Trophoblast cell (in vitro differentiated cells and primary cell): ENCODE data around the gene ALKAL2.

ENCODE experiments used
- DNase-seq, 2 donors: peaks; one replicate each; pipeline ENCODE4 v3.0.0-alpha.2; 2016
- H2AFZ ChIP-seq: 2 replicates; pipeline ENCODE4 v1.6.1; 2013; ENCODE audit warnings: low read length, moderate library complexity, mild to moderate bottlenecking; ENCODE audit not compliant: insufficient read depth, poor library complexity
- H2AK5ac ChIP-seq: 2 replicates; pipeline ENCODE4 v1.6.1; 2013; ENCODE audit warnings: mild to moderate bottlenecking, low read length
- H2BK120ac ChIP-seq: 2 replicates; pipeline ENCODE4 v1.6.1; 2013; ENCODE audit warnings: low read length, mild to moderate bottlenecking, moderate library complexity; ENCODE audit not compliant: insufficient read depth, poor library complexity
- H2BK12ac ChIP-seq: 2 replicates; pipeline ENCODE4 v1.6.1; 2013; ENCODE audit warnings: mild to moderate bottlenecking, low read length, moderate library complexity
- H2BK5ac ChIP-seq: 2 replicates; pipeline ENCODE4 v1.6.1; 2013; ENCODE audit warnings: low read length, low read depth, moderate library complexity, mild to moderate bottlenecking; ENCODE audit not compliant: poor library complexity
- H3K14ac ChIP-seq: 2 replicates; pipeline ENCODE4 v1.6.1; 2013; ENCODE audit warnings: mild to moderate bottlenecking, low read length
- H3K18ac ChIP-seq: 2 replicates; pipeline ENCODE4 v1.6.1; 2013; ENCODE audit warnings: mild to moderate bottlenecking, low read length
- H3K23ac ChIP-seq: 2 replicates; pipeline ENCODE4 v1.6.1; 2013; ENCODE audit warnings: low read length
- H3K27ac ChIP-seq: 2 replicates; pipeline ENCODE4 v1.5.1; 2013; ENCODE audit warnings: low read depth, mild to moderate bottlenecking, inconsistent platforms, low read length, moderate library complexity
- H3K27me3 ChIP-seq: 2 replicates; pipeline ENCODE4 v1.6.1; 2013; ENCODE audit warnings: inconsistent platforms, mild to moderate bottlenecking, low read length, moderate library complexity; ENCODE audit not compliant: insufficient read depth
- H3K36me3 ChIP-seq, 2 experiments: 1 replicate in 1 of 2; 2 replicates in 1 of 2; pipeline ENCODE4 v1.6.1; 2013; ENCODE audit warnings: low read length in 2 of 2, mild to moderate bottlenecking in 2 of 2, moderate library complexity in 1 of 2; ENCODE audit not compliant: insufficient read depth in 2 of 2, control insufficient read depth in 1 of 2
- H3K4ac ChIP-seq: 2 replicates; pipeline ENCODE4 v1.6.1; 2013; ENCODE audit warnings: low read depth, mild to moderate bottlenecking, low read length, moderate library complexity
- H3K4me1 ChIP-seq, 2 experiments: 1 replicate in 1 of 2; 2 replicates in 1 of 2; pipeline ENCODE4 v1.6.1; 2013; ENCODE audit warnings: low read length in 2 of 2, mild to moderate bottlenecking in 2 of 2, moderate library complexity in 1 of 2; ENCODE audit not compliant: insufficient read depth in 2 of 2, control insufficient read depth in 1 of 2
- H3K4me2 ChIP-seq: 2 replicates; pipeline ENCODE4 v1.6.1; 2013; ENCODE audit warnings: inconsistent platforms, mild to moderate bottlenecking, low read length, moderate library complexity
- H3K4me3 ChIP-seq: 2 replicates; pipeline ENCODE4 v1.5.1; 2013; ENCODE audit warnings: mild to moderate bottlenecking, low read depth, low read length, inconsistent platforms
- H3K79me1 ChIP-seq: one replicate; pipeline ENCODE4 v1.6.1; 2013; ENCODE audit warnings: low read length
- H3K79me2 ChIP-seq: 2 replicates; pipeline ENCODE4 v1.6.1; 2013; ENCODE audit warnings: low read length, mild to moderate bottlenecking; ENCODE audit not compliant: control insufficient read depth, insufficient read depth, poor library complexity
- H3K9ac ChIP-seq: 2 replicates; pipeline ENCODE4 v1.6.1; 2013; ENCODE audit warnings: mild to moderate bottlenecking, low read length
- H3K9me3 ChIP-seq: 2 replicates; pipeline ENCODE4 v1.6.1; 2013; ENCODE audit warnings: low read depth, mild to moderate bottlenecking, control low read depth, inconsistent platforms, low read length; ENCODE audit not compliant: insufficient read depth
- H4K12ac ChIP-seq: 2 replicates; pipeline ENCODE4 v1.6.1; 2013; ENCODE audit warnings: low read depth, mild to moderate bottlenecking, low read length, moderate library complexity
- H4K8ac ChIP-seq: 2 replicates; pipeline ENCODE4 v1.6.1; 2013; ENCODE audit warnings: low read depth, mild to moderate bottlenecking, low read length, moderate library complexity
- H4K91ac ChIP-seq: one replicate; pipeline ENCODE4 v1.6.1; 2013; ENCODE audit warnings: low read depth, mild to moderate bottlenecking, low read length, moderate library complexity
- WGBS: extraction: QIAGEN DNeasy Blood & Tissue Kit; methylation state at CpG from one replicate; pipeline ENCODE4 v1.1.7; 2013; ENCODE audit warnings: missing lambda C conversion rate; ENCODE audit not compliant: insufficient read length, insufficient coverage; ENCODE audit errors: extremely low coverage; 5-methylcytosine and 5-hydroxymethylcytosine counted together

The ALKAL2 gene

GRCh38 chr2:279956-280649, 7.8 kb downstream of the ALKAL2 start:
- no peak overlapping the region for H4K8ac ChIP-seq

GRCh38 chr2:279366-279765, 8.5 kb downstream of the ALKAL2 start:
- no peaks in the 10 kb centered on the region for H3K27me3 ChIP-seq
- no peak overlapping the region for H2BK120ac ChIP-seq
- H3K4me1 ChIP-seq = no peaks in the 10 kb centered on the region
- H2AFZ ChIP-seq = no peak overlapping the region
- no CpG with 5 or more reads among the region's 4 CpGs for WGBS
- H3K14ac ChIP-seq = no peak overlapping the region
- no peak overlapping the region for H3K23ac ChIP-seq
- H4K91ac ChIP-seq = no peak overlapping the region
- H2AK5ac ChIP-seq = no peak overlapping the region
- no peak overlapping the region for H3K4ac ChIP-seq
- H3K36me3 ChIP-seq = peaks cover 25 to 45% of the 10 kb centered on the region in 2 experiments
- no peak overlapping the region for H3K9ac ChIP-seq
- no peak overlapping the region for H2BK12ac ChIP-seq
- no peak overlapping the region for H3K27ac ChIP-seq
- H4K8ac ChIP-seq = no peak overlapping the region
- no peak overlapping the region for H4K12ac ChIP-seq
- peaks cover 3% of the 10 kb centered on the region for H3K9me3 ChIP-seq
- H3K4me3 ChIP-seq = no peak overlapping the region
- H3K79me1 ChIP-seq = no peaks in the 10 kb centered on the region
- H3K79me2 ChIP-seq = no peaks in the 10 kb centered on the region
- H2BK5ac ChIP-seq = no peak overlapping the region
- no peak overlapping the region for H3K18ac ChIP-seq
- no peak for DNase-seq
- no peak overlapping the region for H3K4me2 ChIP-seq

More at GRCh38 chr2:279956-280649, 7.8 kb downstream of the ALKAL2 start:
- no peak overlapping the region for H2AFZ ChIP-seq
- no peak overlapping the region for H2BK120ac ChIP-seq
- no peaks in the 10 kb centered on the region for H3K4me1 ChIP-seq
- peaks cover 3% of the 10 kb centered on the region for H3K9me3 ChIP-seq
- H3K4me3 ChIP-seq = no peak overlapping the region
- no peak overlapping the region for H3K23ac ChIP-seq
- no peak overlapping the region for H3K9ac ChIP-seq
- no peak overlapping the region for H3K18ac ChIP-seq
- WGBS = no CpG with 5 or more reads among the region's 4 CpGs
- H3K4me2 ChIP-seq = no peak overlapping the region
- H3K79me1 ChIP-seq = no peaks in the 10 kb centered on the region
- no peak overlapping the region for H4K91ac ChIP-seq
- no peak for DNase-seq
- no peaks in the 10 kb centered on the region for H3K27me3 ChIP-seq
- H3K36me3 ChIP-seq = peaks cover 25 to 43% of the 10 kb centered on the region in 2 experiments
- no peak overlapping the region for H4K12ac ChIP-seq
- H2BK12ac ChIP-seq = no peak overlapping the region
- H2AK5ac ChIP-seq = no peak overlapping the region
- no peak overlapping the region for H3K14ac ChIP-seq
- no peak overlapping the region for H2BK5ac ChIP-seq
- no peaks in the 10 kb centered on the region for H3K79me2 ChIP-seq
- H3K4ac ChIP-seq = no peak overlapping the region
- H3K27ac ChIP-seq = no peak overlapping the region

GRCh38 chr2:278927-279320, 9.0 kb downstream of the ALKAL2 start:
- H3K4ac ChIP-seq = no peak overlapping the region
- H2AK5ac ChIP-seq = no peak overlapping the region
- no CpG with 5 or more reads among the region's 4 CpGs for WGBS
- no peak overlapping the region for H3K4me3 ChIP-seq
- H3K14ac ChIP-seq = no peak overlapping the region
- no peaks in the 10 kb centered on the region for H3K4me1 ChIP-seq
- H2BK5ac ChIP-seq = no peak overlapping the region
- peaks cover 3% of the 10 kb centered on the region for H3K9me3 ChIP-seq
- no peak overlapping the region for H3K9ac ChIP-seq
- no peaks in the 10 kb centered on the region for H3K27me3 ChIP-seq
- H2BK120ac ChIP-seq = no peak overlapping the region
- H4K91ac ChIP-seq = no peak overlapping the region
- H3K4me2 ChIP-seq = no peak overlapping the region
- no peaks in the 10 kb centered on the region for H3K79me1 ChIP-seq
- no peak for DNase-seq
- no peak overlapping the region for H4K8ac ChIP-seq
- H3K79me2 ChIP-seq = no peaks in the 10 kb centered on the region
- H3K27ac ChIP-seq = no peak overlapping the region
- no peak overlapping the region for H3K23ac ChIP-seq
- no peak overlapping the region for H4K12ac ChIP-seq
- no peak overlapping the region for H3K18ac ChIP-seq
- no peak overlapping the region for H2AFZ ChIP-seq
- H2BK12ac ChIP-seq = no peak overlapping the region
- H3K36me3 ChIP-seq = peaks cover 25 to 45% of the 10 kb centered on the region in 2 experiments

GRCh38 chr2:278312-278926, 9.5 kb downstream of the ALKAL2 start:
- H3K79me2 ChIP-seq = no peaks in the 10 kb centered on the region
- H3K4me2 ChIP-seq = no peak overlapping the region
- no peaks in the 10 kb centered on the region for H3K4me1 ChIP-seq
- no peak overlapping the region for H3K9ac ChIP-seq
- H3K23ac ChIP-seq = no peak overlapping the region
- no peak overlapping the region for H4K8ac ChIP-seq
- H3K79me1 ChIP-seq = no peaks in the 10 kb centered on the region
- H4K12ac ChIP-seq = no peak overlapping the region
- no peaks in the 10 kb centered on the region for H3K27me3 ChIP-seq
- H3K36me3 ChIP-seq = peaks cover 24 to 43% of the 10 kb centered on the region in 2 experiments
- H2BK5ac ChIP-seq = no peak overlapping the region
- H2BK120ac ChIP-seq = no peak overlapping the region
- H2AFZ ChIP-seq = no peak overlapping the region
- H3K14ac ChIP-seq = no peak overlapping the region
- H3K27ac ChIP-seq = no peak overlapping the region
- H3K4me3 ChIP-seq = no peak overlapping the region
- H4K91ac ChIP-seq = no peak overlapping the region
- H3K18ac ChIP-seq = no peak overlapping the region
- WGBS = no CpG with 5 or more reads among the region's 2 CpGs
- no peak overlapping the region for H2BK12ac ChIP-seq
- no peak overlapping the region for H2AK5ac ChIP-seq
- H3K9me3 ChIP-seq = peaks cover 3% of the 10 kb centered on the region
- DNase-seq = no peak
- H3K4ac ChIP-seq = no peak overlapping the region
